NCI-H524 (cell line): Measurements from ENCODE around the gene HLA-DOA.

ENCODE experiments used
- DNase-seq, 2 experiments: peaks; one replicate each; lab custom pipeline; 2025; lab: John Stamatoyannopoulos, UW

The HLA-DOA gene

GRCh38 chr6:33017018-33017417 is 7.6 kb upstream of the HLA-DOA start:
- no peak for DNase-seq

- DNase-seq = no peak
Observed at GRCh38 chr6:33015798-33016197, 6.4 kb upstream of the HLA-DOA start.

DNA sequence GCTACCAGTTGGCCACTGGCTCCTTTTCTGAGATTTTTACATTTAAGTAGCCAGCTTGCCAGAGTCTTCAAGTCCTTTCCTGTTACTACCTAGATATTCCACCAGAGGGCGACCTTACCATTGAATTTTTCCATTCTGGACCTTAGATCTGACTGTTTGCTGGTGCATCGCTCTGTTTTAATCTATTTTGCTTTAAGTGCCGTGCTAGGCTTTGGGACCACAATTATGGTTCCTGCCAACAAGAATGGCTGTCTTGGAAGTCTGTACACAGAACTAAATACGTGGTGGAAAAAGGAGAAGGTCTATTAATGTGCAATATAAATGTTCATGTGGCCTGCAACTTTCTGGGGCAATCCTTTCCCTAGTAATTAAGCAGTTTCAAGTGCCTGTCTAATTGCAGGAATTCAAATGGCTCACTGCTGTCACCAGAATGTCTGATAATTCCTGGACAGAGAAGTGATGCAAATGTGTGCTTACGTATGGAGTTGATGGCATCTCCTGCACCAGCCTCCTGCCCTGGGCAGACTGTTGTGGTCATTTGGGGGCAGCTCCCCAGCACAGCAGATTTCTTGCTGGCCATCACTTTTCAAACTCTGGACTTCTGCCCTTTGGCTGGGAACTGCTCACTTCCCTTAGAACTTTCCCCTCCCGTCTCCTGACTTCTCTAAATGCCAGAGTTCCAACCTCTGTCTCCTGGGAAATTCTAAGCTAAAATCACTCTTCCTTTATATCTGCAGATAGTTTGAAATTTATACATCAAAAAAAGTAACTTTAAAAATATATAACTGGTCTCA is 5.6 kb upstream of the HLA-DOA start:
- peak; percentile 57 to 85 for DNase-seq

DNA sequence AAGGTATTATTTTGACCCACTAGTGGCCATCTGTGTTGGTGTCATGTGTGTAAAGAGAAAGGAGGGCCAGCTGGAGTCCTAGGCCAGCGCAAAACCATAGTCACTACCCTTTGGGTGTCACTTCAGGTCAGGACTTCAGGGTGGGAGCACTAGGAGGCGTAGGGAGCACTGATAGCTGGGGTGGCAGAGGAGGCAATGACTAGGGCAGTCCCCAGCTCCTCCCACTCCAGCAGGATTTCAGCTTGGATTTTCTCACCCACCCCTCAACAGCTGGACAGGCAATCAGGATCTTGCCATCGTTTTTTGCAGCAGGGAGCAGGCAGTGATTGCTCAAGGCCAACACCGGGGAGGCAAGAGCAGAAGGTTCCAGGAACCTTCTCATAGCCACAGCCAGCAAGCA is 4.2 kb upstream of the HLA-DOA start:
- DNase-seq = no peak

- no peak for DNase-seq
Observed at GRCh38 chr6:33010356-33010755, 965 bp upstream of the HLA-DOA start.

GRCh38 chr6:33007831-33008400 is 1.5 kb downstream of the HLA-DOA start:
- no peak for DNase-seq

GRCh38 chr6:33004940-33005339 is 4.5 kb downstream of the HLA-DOA start:
- no peak for DNase-seq

DNA sequence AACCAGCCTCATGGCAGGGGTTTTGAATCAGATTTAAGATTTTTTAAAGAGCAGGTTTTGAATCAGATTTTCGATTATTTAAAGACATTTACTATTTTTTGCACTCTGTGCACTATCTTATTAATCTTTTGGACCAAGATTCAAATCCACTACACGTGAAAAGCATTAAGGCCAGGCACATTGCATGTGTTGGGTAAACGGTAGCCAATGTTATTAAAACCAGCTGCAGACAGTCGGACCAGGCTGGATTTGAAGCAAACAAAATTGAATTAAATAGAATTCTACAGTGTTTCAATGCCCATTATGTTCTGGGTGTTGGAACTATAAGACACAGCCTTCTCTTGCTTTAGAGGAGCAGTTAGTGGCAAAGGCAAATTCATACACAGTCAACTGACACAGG is 7.7 kb downstream of the HLA-DOA start:
- no peak for DNase-seq

- peak; percentile 16 to 58 for DNase-seq
Observed at GRCh38 chr6:33000055-33000454, 9.3 kb downstream of the HLA-DOA start.

- no peak for DNase-seq
Observed at GRCh38 chr6:32995448-32995847, 13.9 kb downstream of the HLA-DOA start.

- DNase-seq = no peak
Observed at GRCh38 chr6:32993363-32993973, 15.9 kb downstream of the HLA-DOA start.

GRCh38 chr6:32991972-32992371 is 17.4 kb downstream of the HLA-DOA start:
- no peak for DNase-seq

DNA sequence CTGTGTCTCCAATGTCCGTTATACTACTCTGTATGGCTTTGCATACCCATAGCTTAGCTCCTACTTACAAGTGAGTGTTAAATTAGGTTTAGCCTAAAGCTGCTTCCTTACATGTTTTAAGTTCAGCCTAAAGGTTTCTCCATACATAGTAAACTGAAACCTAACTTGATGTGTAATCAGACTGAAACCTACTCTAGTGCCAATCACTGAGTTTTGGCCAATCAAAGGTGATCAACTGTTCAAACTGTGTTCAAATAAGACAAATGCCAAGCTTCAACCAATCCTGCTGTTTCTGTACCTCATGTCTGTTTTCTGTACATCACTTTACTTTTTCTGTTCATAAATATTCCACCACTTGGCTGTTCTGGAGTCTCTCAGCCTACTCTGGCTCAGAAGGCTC is 20.0 kb downstream of the HLA-DOA start:
- no peak for DNase-seq

- peak; percentile 77 to 93 for DNase-seq
Observed at GRCh38 chr6:32984622-32985389, 24.6 kb downstream of the HLA-DOA start.

GRCh38 chr6:32983964-32984621 is 25.3 kb downstream of the HLA-DOA start:
- no peak for DNase-seq

- no peak for DNase-seq
Observed at GRCh38 chr6:32983493-32983848, 25.9 kb downstream of the HLA-DOA start.

- no peak for DNase-seq
Observed at GRCh38 chr6:32982702-32983492, 26.5 kb downstream of the HLA-DOA start.

- DNase-seq = peak; percentile 43 to 83
Observed at GRCh38 chr6:32982084-32982701, 27.2 kb downstream of the HLA-DOA start.

DNA sequence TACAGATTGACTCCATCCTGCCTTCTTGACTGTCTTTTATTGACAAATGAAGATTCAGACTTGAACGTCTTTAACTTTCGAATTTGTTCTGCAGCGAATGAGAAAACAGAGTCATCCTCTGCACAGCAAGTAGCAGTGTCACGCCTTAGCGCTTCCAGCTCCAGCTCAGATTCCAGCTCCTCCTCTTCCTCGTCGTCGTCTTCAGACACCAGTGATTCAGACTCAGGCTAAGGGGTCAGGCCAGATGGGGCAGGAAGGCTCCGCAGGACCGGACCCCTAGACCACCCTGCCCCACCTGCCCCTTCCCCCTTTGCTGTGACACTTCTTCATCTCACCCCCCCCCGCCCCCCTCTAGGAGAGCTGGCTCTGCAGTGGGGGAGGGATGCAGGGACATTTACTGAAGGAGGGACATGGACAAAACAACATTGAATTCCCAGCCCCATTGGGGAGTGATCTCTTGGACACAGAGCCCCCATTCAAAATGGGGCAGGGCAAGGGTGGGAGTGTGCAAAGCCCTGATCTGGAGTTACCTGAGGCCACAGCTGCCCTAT is 28.8 kb downstream of the HLA-DOA start:
- DNase-seq = no peak

- DNase-seq = no peak
Observed at GRCh38 chr6:32979720-32980487, 29.5 kb downstream of the HLA-DOA start.
